Activated CD4-positive, alpha-beta T cell treated with anti-CD3 and anti-CD28 coated beads, Interleukin-2, amount 50 U/mL, for 4 hours (primary cell): Measurements from ENCODE around the gene SGSM1.
A peak's percentile ranks its signal among the peaks of the same experiment; 100 is the strongest.
"Not testable (repeated sequence)": the region's sequence is repeated elsewhere in the genome, so short reads cannot be mapped to it uniquely, and the experiment has no call there.

Experiments used
- DNase-seq, 2 experiments: peaks; one replicate each; pipeline ENCODE4 v3.0.0-alpha.2; 2020

SGSM1 gene

DNA sequence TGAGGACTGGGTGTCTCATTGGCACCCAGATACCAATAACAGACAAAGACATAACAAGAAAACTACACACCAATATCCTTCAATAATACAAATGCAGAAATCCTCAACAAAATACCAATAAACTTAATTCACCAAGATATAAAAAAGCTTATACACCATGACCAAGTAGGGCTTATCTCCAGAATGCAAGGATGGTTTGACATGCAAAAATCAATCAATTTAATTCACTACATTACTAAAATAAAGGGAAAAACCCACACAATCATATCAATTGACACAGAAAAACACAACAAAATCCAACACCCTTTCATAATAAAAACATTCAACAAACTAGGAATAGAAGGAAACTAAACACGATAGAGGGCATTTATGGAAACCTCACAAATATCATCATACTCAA is 99.9 kb downstream of the SGSM1 start:
- DNase-seq: no peak

DNA sequence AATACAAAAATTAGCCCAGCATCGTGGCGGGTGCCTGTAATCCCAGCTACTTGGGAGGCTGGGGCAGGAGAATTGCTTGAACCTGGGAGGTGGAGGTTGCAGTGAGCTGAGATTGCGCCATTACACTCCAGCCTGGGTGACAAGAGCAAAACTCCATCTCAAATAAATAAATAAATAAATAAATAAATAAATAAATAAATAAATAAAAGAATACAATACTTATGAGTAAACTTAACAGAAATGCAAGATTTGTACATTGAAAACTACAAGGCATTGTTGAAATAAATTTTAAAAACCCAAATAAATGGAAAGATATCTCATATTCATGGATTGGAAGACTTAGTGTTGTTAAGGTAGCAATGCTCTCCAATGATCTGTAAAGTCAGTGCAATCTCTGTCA is 101.1 kb downstream of the SGSM1 start:
- DNase-seq: not testable (repeated sequence)

DNA sequence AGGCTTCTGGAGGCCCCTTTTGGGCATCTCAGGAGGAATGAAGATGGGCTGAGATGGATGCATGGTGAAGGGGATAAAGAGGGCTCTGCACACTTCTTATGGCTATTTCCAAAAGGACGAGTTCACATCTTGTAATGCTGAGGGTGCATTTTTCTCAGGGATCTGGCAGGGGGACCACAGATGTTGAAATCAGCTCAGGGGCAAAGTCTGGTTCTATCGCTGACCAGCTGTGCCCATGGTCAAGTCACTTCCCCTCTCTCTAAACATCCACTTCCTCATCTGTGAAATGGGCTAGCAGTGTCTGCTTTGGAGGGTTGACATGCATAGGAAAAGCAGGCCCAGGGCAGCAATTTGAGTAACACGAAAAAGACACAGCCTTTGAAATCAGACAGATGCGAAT is 114.0 kb downstream of the SGSM1 start:
- no peak for DNase-seq

DNA sequence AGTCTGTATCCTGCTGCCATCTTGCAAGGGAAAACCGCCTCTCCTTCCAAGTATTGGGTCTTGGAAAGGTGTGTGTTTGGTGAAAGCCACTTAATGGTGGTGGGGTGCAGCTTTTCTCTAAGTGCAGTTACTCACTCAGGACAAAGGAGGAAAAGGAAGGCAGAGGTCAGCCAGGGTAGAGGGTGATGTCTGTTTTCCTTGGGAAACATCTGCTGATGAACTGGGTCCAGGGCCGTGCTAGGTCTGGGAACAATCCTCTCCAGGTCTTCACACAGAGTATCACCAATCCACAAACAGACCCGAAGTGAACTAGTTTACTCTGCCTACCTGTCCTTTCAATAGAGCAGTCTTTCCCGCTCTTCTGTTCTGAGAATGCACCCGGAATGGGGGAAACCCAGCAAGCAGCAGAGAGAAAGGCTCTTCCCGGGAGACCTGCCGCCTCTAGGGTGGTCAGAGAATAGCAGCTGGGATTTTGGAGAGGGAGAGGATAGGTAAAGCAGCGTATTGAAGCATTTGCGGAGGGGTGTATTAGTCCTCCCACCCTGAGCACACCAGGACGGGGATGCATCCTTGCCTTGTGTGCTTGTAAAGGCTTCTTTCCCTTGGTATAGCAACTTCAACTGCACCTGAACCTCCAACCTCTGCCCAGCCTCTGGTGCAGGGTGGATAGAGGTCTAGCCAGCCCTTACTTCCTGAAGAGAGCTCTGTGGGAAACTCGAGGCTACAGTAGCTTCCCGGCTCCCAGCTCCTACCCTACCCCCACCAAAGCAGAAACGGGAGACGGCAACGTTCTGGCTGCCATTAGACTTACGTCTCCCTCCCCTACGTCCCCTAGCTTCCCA is 119.8 kb downstream of the SGSM1 start:
- no peak for DNase-seq

DNA sequence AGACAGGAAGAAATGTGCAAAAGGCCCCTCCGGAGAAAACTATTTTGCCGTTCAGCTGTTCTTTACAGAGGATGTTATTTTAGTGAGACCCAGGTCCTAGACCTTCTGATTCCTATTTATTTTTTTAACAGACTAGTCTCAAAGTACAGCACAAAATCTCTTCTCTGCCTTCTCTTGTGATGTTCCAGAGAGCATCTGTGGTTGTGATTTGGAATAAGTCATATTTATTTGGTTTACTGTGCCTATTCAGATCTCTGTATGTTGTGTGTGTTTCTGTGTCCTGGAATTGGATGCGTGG is 120.4 kb downstream of the SGSM1 start:
- no peak for DNase-seq

DNA sequence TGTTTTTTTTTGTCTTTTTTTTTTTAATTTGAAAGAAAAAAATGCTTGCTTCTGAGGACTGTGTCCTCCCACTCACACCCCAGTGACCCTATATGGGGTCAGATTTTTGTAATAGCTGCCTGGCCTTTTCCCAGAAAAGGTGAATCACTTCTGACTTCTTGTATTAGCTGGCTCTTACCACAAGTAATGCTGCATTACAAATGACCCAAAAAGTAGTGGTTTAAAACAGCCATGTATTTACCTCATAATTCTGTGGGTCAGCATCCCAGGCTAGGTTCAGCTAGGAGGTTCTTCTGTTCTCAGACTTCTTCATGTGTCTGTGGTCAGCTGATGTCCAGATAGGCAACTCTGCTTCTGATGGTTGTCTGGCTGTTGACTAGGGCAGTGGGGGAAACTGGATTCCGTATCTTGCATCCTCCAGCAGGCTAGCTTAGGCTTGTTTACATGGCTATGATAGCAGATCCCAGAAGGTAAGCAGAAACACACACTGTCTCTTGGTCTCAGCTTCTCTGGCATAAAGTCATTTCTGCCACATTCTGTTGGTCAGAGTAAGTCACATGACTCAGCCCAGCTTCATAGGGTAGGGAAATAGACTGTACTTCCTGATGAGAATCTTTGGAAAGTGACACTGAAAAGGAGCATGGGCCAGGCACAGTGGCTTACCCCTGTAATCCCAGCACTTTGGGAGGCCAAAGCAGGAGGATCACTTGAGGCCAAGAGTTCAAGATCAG is 121.0 kb downstream of the SGSM1 start:
- no peak for DNase-seq

DNA sequence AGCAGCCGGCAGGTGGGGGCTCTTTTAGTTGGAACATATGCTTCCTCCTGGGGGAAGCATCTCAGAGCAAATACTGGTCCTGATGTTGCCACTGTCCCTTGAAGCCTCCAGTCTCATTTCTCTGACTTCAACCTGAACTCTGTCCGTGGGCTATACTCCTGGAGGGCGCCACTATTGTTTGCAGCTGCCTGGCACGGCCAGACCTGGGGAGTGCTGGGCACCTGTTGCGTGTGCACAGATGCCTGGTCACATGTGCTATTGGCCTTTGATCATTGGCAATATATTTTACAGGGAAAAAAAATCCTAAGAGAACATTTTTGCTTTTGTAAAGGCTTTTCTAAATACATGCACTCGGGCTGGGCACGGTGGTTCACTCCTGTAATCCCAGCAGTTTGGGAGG is 122.3 kb downstream of the SGSM1 start:
- no peak for DNase-seq

DNA sequence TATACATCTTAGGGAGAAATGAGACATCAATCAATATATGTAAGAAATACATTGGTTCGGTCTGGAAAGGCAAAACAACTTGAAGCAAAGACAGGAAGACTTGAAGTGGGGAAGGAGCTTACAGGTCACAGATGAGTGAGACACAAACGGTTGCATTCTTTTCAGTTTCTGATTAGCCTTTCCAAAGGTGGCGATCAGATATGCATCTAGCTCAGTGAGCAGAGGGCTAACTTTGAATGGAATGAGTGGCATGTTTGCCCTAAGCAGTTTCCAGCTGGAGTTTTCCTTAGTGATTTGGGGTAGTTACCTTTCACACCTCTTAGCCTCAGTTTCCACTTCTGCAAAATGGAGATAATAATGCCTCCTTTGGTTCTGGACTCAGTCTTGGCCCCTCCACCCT is 124.7 kb downstream of the SGSM1 start:
- no peak for DNase-seq

DNA sequence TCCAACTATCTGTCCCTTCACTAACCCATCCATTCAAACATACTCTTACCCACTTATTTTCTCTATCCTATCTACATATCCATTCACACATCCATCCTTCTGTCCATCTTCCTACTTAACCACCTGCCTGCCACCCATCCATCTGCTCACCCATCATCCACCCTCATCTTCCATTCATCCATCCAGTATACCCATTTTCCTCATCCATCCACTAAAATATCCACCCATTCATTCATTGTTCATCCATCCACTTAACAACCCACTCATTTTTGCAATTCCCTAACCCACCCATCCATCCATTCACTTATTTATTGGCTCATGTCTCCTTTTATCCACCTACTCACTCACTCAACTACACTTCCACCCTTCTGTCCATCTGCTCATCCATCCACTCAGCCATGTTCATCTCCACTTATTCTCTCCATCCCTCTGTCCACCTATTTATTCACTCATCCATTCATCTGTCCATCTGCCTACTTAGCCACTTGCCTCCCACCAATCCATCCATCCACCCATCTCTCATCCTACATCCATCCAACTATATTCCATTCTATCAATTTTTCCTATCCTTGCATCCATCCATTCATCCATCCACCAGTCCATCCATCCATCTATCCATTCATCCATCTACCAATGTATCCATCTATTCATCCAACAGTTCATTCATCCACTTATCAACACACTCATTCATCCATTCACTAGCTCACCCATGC is 129.9 kb downstream of the SGSM1 start:
- no peak for DNase-seq

DNA sequence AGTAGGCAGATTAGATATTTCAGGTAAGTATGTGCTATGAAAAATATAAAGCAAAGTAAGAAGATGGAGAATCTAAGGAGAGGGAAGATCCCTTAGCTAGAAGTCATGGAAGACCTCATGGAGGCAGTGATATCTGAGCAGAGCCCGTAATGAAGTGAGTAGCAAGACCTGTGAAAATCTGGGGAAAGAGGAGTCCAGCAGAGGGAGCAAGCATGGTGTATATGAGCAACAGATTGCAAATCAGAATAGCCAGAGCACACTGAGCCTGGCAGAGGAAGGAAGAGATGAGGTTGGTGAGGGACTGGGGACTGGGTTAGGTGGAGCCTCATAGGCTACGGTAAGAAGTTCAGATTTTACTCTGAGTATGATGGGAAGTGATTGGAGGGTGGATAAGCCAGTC is 131.1 kb downstream of the SGSM1 start:
- DNase-seq: no peak

DNA sequence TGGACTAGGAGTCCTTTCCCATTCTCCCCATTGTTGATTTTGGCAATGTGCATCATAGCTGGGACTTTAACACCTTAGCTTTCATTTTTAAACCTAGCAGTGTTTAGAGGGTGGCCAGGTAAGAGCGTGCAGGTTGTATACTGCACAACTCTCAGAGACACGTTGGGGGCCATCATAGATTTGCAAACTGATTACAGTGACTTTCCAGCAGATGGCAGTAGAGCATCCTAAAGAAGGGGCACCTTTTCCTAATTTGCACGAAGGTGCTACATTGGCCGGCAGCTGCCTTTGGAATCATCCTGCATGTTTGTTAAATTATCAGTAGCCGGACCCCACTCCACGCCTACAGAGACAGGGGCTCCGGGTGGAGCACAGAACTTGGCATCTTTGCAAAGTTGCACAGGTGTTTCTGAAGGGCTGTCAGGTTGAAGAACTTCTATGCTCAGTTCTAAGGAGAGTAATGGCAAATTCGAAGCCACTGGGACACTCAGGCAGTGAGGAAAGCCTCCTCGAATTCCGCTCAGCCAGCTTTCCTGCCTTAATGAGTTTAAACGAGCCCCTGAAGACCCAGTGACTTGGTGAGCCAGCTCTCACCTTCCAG is 132.8 kb downstream of the SGSM1 start:
- peak in 1 of 2 experiments; percentile 5 for DNase-seq

DNA sequence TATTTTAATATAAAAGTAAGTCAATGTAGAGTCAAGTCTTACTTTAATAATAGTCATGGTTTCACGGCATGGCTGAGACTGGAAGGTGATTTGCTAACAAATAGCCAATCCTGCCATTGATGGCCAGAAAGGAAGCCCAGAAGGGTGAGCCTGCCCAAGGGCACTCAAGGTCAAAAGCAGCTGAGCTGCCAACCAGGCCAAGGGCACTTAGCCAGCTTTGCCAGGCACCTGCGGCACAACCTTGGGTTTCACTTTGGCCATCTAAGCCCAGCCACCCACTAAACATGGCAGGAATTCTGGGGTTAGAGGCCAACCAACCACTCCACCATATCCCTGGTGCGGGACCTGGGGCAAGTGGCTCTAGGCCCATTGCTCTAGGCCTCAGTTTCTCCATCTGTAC is 136.3 kb downstream of the SGSM1 start:
- no peak for DNase-seq

DNA sequence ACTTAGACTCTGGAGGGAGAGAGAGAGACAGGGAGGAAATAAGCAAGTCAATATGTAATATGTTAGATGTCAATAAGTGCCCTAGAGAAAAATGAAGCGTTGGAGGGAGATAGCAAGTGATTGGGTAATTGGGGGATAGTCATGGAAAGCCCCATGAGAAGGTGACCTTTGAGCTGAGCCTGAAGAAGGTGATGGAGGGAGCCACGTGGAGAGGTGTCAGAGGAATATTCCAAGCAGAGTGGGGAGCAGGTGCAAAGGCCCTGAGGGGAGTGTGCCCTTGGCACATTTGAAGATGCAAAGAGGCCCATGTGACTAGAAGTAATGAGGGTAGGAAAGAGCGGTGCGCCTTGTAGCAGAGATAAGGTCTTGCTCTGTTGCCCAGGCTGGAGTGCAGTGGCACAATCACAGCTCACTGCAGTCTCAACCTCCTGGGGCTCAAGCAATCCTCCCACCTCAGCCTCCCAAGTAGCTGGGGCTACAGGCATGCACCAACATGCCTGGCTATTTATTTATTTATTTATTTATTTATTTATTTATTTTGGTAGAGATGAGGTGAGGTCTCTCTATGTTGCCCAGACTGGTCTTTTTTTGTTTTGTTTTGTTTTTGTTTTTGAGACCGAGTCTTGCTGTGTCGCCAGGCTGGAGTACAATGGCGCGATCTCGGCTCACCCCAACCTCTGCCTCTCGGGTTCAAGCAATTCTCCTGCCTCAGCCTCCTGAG is 138.4 kb downstream of the SGSM1 start:
- no peak for DNase-seq

DNA sequence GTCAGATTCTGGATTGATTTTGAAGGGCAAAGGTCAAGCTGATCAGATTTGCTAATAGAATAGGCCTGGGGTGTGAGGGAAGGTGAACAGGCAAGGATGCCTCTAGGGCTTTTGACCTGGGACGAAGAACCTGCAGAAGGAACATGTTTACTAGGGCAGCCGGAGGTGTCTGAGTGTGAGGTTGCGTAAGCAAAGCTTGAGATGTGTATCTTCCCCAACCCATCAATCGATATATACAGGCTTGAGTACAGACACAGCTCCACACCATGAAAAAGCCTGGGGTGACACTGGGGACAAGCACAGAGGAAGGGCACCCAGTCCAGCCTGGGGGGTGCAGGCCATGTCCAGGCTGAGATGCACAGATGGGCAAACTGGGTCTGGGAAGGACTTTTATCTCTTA is 139.4 kb downstream of the SGSM1 start:
- DNase-seq: no peak

DNA sequence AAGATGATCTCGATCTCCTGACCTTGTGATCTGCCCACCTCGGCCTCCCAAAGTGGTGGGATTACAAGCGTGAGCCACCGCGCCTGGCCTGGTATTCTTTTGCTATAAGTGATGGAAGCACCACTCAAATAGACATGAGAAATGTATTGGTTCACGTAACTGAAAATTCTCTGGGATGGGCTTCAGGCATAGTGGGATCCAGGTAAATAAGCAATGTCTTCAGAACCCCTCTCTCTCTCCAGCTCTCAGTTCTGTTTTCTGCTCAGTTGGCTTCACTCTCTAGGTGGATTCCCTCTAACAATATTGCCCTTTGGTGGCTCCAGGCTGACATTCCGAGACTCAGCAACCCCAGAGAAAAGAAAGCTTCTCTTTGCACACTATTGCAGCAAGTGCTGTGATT is 141.4 kb downstream of the SGSM1 start:
- DNase-seq: no peak

DNA sequence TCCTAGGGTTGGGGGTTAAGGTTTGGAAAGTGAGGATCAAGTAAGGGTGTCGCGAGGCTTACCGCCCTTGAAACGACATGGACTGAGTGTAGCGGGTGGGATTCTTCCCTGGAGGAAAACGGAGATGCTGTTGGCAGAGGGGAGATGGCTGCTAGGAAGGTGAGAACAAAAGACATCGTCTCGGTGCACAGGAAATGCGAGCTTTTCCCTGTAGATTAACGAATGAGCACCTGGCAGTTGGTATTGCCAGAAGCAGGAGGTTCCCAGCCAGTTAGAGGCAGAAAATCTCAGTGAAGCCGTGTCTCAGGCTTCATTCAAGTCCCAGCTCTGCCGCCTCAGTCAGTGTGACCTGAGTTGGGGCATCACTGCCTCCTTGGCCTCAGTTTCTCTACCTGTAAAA is 141.9 kb downstream of the SGSM1 start:
- DNase-seq: no peak

DNA sequence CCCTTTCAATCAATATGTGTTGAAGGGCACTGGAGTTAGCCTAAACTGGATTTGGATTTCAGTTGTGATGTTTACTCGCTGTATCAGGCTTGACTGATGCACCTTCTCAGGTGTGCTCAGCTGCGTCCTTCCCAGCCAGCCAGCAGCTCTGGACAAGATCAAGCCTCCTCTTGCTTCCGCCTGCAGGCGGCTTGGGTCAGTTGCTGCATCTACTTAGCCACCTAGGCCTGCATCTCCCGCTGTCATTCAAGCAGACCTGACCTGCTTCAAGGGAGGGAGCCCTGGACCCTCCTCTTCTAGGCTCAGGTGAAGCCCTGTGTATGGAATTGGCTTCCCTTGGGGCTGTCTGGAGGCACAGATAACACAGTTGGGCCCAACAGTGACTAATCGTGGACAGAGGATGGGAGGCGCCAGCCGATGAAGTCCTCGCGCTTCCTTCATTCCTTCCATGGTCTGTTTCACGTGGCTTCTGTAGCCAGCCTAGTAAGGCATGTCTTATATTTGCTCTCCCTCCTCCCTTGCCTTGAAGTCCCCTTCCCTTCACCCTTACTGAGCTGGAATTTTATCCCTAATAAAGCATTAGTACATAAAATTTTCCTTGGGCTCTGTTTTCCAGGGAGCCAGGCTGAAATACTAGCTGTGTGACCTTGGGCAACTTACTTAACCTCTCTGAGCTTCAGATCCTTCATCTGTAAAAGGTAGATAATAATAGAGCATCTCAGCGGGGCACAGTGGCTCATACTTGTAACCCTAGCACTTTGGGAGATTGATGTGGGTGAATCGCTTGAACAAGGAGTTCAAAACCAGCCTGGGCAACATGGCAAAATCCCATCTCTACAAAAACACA is 142.6 kb downstream of the SGSM1 start:
- DNase-seq: no peak

DNA sequence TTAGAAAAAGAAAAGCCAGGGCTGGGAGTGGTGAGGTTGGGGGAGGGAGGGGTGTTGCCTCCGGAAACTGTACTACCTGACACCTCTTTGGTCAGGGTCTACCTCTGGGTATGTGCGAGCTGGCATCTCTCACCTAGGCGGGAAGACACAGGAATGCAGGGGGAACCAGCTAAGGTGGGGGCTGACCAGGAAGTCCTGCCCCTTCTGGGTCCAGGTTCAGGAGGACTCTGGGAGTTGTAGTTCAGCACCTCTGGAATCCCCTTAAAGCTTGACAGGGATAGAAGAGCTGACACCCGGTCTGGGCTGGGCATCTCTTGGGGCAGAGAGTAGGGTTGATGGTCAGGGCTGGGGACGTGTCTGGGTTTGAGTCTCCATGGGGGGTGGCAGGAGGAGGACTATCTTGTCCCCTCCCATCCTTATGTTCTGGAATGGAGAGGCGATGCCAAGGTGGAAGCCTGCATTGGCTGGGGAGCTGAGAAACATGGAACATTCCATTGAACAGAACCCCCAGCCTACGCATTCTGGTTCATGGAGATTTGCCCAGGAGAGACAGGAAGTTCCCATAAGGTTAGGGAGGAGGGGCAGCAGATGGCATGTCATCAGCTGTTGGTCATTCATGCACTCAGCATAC is 144.4 kb downstream of the SGSM1 start:
- DNase-seq: no peak

DNA sequence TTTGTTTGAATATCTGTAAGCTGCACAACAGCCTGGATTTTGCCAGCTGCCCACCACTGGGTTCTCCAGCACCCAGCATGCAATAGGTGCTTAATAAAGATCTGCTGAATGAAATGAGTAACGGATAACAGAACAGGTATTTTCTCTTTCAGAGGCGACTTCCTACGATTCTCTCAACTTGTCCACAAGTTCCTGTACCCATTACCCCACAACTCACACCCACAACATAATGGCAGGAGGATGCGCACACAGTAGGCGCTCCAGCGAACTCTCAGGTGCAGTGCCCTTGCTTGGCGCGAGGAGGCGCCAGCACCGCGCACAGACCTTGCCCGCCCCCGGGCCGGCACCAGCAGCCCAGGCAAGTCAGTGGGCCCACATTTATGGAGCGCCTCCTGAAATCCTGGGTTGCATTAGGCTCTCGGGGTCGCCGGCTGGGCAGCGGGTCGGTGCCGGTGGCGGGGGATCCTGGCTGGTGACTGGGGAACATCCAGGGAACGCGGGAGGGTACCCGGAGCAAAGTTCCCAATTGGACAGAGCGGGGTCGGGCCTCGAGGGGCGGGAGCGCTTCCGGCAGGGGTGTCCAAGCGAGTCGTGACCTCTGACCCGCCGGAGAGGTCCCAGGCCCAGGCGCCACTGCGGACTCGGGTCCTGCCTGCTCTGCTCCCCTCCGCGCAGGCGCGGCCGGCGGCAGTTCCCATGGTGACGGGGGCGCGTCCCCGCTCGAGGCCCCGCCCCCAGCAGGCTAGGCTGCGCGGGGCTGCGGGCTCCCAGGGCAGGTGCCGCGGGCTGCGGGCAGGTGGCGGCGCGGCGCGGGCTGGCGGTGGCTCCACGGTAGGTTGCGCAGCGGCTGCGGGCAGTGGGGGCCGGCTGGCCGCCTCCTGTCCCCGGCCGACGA is 146.2 kb downstream of the SGSM1 start, which contains the start of gene KIAA1671:
KIAA1671 (plus strand) TSS at position 775 of the 895 bp plus-strand sequence. CDS start 75,284 bp downstream, outside the sequence.
- DNase-seq: peak; percentile 78 to 80

DNA sequence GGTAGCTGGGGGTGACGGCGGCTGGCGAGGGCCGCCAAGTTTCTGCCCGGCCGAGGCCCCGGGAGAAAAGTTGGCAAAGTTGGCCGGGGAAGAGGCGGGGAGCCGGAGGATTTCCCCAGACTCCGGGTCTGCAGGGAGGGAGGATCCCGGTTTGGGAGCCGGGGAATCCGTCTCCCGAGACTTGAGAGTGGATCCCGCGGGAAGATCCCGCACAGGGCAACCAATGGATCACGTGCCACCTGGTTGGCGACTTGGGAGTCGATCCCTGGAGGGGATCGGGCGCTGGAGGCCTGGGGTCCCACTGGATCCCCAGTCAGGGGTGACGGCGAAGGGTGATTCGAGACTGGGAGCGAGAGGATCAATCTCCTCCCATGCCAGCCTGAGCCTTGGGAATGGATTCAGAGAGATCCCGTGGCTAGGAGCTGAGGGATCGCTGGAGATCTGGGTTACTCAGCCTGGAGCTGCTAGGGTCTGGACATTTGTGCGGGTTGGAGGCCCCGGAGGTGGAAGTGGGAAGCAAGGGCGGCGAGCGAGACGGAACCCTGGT is 146.9 kb downstream of the SGSM1 start:
- DNase-seq: no peak
